Heart right ventricle (tissue), 16 donors: ENCODE data around the gene ABLIM1. TPM values are rescaled to one million over a fixed set of nuclear protein-coding genes. Genes with fewer than 3 reads are reported as not detected.

Experiments
- ATAC-seq, 8 donors: fragments of 200-7000 bp; cut with Tn5 transposase; one replicate each; pipeline ENCODE4 v1.9.1; 2020; ENCODE audit warnings: mild to moderate bottlenecking in 8 of 8, moderate library complexity in 8 of 8, moderate number of reproducible peaks in 1 of 8
- DNase-seq, 2 donors: peaks; one replicate each; pipeline ENCODE4 v3.0.0-alpha.2; 2020
- H3K27ac ChIP-seq, 10 donors: fragments of 200-600 bp; sonication (generic) in 2 of 10; one replicate each; pipeline versions ENCODE4 v1.5.0 to v1.8.0; 2020 to 2022; ENCODE audit warnings: mild to moderate bottlenecking in 3 of 10
- H3K27me3 ChIP-seq, 7 donors: fragments of 200-600 bp; one replicate each; pipeline ENCODE4 v1.8.0; 2021 to 2022; ENCODE audit warnings: mild to moderate bottlenecking in 2 of 7
- H3K36me3 ChIP-seq, 9 donors: fragments of 200-600 bp; sonication (generic) in 1 of 9; one replicate each; pipeline versions ENCODE4 v1.5.0 to v1.8.0; 2020 to 2022; ENCODE audit warnings: mild to moderate bottlenecking in 2 of 9
- H3K4me1 ChIP-seq, 9 donors: fragments of 200-600 bp; sonication (generic) in 1 of 9; one replicate each; pipeline versions ENCODE4 v1.5.0 to v1.8.0; 2020 to 2022; ENCODE audit warnings: mild to moderate bottlenecking in 4 of 9
- H3K4me3 ChIP-seq, 10 donors: fragments of 200-600 bp; sonication (generic) in 2 of 10; one replicate each; pipeline versions ENCODE4 v1.5.0 to v1.8.0; 2020 to 2022; ENCODE audit warnings: mild to moderate bottlenecking in 7 of 10, moderate library complexity in 2 of 10
- H3K9me3 ChIP-seq, 11 donors: fragments of 200-600 bp in 10 of 11; sonication (generic) in 2 of 11; one replicate each; pipeline versions ENCODE4 v1.5.0 to v1.8.0; 2013 to 2022; ENCODE audit warnings: mild to moderate bottlenecking in 2 of 11, control low read depth in 1 of 11, moderate library complexity in 1 of 11
- CTCF ChIP-seq, 9 donors: fragments of 200-600 bp; sonication (generic) in 2 of 9; IDR thresholded peaks; one replicate each; pipeline versions ENCODE4 v1.5.0 to v1.8.0; 2021 to 2022; ENCODE audit warnings: antibody characterized with exemption in 9 of 9, mild to moderate bottlenecking in 5 of 9, moderate library complexity in 1 of 9
- WGBS, 2 donors: extraction: QIAGEN DNeasy Blood & Tissue Kit; methylation state at CpG; one replicate each; pipeline ENCODE4 v1.1.7; 2013; ENCODE audit warnings: inconsistent platforms in 1 of 2; 5-methylcytosine and 5-hydroxymethylcytosine counted together
- intact Hi-C, 10 donors: fragments of 100-400 bp; cut with DNase I; formaldehyde crosslinking; loops; one replicate each; pipeline versions ENCODE4 v1.11.1 to v1.14.2; 2022
- polyA plus RNA-seq, 2 donors: library from polyadenylated mRNA; stranded (reverse); fragments of 200-250 nt; gene quantifications; one replicate each; pipeline ENCODE4 v1.2.3, GENCODE V29; 2013
- total RNA-seq, 10 donors: library from RNA; stranded (reverse); fragmentation: NEBNext Ultra II Directional in 3 of 10; extraction: Animal tissue kit (Norgen Biotek cat#: 25700) in 3 of 10; gene quantifications; one replicate each; pipeline versions ENCODE4 v1.2.1 to v1.2.4, GENCODE V29; 2021 to 2023
- donor health status: Arrhythmogenic right ventricular cardiomyopathy.
- donor health status: ischemic (EF 13 %, LVEDD 7.1; RV severe dilation, severe dysfunction).
- donor health status: healthy with polysubstance abuse.
- donor health status: DM: no; HTN: yes; CAD: no.
- donor health status: DM: no; HTN: no; CAD: no.
- donor health status: ischemic (EF 25% LVEDD 6.9; RV normal size, moderate dysfunction).
- donor health status: ischemic (EF 25% LVEDD 5.7; RV mildly dilated, moderate dysfunction).
- donor health status: healthy.
- donor health status: DM: yes; HTN: yes; CAD: no.
- donor health status: Ischemic cardiomyopathy.
- donor health status: ischemic (EF 35%, LVEDD 5.7; RV mildly dilated, moderate dysfunction).
- donor health status: nonischemic (EF 11% LVEDD 7.7; RV severe dilation, severe dysfunction).
- donor health status: DM: yes; HTN: yes; CAD: no.
- donor health status: PGD.
- donor health status: ischemic (EF 29% LVEDD 5.4; RV normal size, mild dysfunction).
- donor health status: nonischemic (EF 23%, LVEDD 6.1; RV moderate dilation, normal function).

The ABLIM1 gene
- total and polyA plus RNA-seq, 12 donors, result 119 to 816 (median 600) TPM

DNA sequence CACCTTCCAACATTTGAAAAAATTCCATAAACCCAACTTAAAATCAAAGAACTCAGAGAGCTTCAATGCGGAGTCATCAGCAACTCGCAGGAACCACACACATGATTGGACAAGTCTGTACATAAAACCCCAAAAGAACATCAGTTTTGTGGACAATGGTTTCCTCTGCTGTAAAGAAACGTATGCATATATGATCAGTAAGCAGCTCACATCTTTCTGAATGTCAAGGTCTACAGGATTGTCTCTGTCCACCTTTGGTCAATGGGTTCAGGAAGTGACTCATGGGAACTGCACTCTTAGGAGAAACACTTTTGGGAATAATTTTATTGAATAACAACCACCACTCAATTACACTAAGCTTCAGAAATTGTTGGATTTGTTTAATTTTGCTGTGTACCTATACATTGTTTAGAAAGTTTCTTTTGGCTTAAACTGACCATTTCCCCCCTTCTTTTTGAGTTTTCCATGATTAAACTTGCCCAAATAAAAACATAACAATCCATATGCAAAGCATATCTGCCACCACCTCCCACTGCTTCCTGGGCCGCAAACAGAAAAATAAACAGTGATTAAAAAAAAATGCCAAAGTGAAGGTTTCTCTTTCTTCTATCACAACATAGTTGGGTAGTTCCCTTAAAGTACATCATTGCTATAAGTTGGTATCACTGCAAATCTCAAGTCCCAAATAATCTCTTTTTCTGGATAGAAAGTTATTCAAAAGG lies 226.5 kb downstream of the ABLIM1 start:
- intact Hi-C loops, result loop anchor here in 2 of 10 donors (10.0 kb wide), 1 partner anchor 127 kb away; no protein-coding TSS in a partner anchor

DNA sequence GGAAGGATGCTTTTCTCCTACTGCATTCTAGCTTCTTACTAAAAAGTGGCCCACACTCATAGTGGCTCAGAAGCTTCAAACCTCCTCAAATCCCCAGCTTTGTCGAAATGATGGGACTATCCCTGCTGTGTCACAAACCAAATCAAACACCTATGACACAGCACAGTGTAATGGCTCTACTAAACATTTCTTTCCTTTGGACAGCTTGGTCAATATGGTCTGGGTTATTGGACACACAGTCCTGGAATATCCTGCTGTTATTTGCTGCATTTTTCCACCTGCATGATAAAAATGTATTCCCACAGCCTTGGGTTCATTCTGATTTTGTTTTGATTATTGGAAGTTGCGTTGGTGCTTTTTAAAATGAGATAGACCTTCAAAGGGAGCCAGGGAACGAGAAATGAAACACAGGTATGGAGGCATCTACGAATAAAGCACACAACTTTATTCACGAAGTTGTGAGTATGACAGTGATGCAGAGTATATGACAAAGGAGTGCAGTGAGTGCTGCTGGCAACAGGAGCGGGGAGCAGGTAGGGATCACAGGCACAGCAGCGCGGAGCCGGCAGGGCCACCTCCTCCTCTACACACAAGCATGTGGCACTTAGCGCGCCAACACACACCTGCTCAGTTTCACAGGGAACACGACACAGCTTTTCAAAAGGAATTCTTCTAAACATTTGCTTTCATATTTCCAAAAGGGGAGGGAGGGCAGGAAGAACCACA lies 227.2 kb downstream of the ABLIM1 start:
- H3K4me3 ChIP-seq, result no peak overlapping the region
- DNase-seq (no peak), ATAC-seq (no peak)
- H3K36me3 ChIP-seq, result peaks cover 0 to 60% (median 28%) of the 10 kb centered on the region in 9 donors
- 92 to 94% methylated on average over 12 of the region's 12 CpGs for WGBS, 2 donors
- H3K27ac ChIP-seq, result no peak overlapping the region
- TF ChIP-seq CTCF (IDR thresholded peaks at IDR 0.05), result no peak
- peaks cover 3 to 26% (median 20%) of the 10 kb centered on the region in 9 donors for H3K4me1 ChIP-seq
- no peaks in the 10 kb centered on the region for H3K9me3 ChIP-seq
- intact Hi-C loops, result loop anchor here in 2 of 10 donors (10.0 kb wide), 1 partner anchor 126 kb away; no protein-coding TSS in a partner anchor
- no peaks in the 10 kb centered on the region for H3K27me3 ChIP-seq

More for the DNA sequence above, 226.5 kb downstream of the ABLIM1 start:
- H3K27ac ChIP-seq, result peak overlapping the region in 1 of 10 donors; percentile 15
- no peaks in the 10 kb centered on the region for H3K9me3 ChIP-seq
- no peak for DNase-seq
- H3K4me3 ChIP-seq, result no peak overlapping the region
- peaks cover 0 to 67% (median 36%) of the 10 kb centered on the region in 9 donors for H3K36me3 ChIP-seq
- H3K4me1 ChIP-seq, result peaks cover 3 to 19% (median 13%) of the 10 kb centered on the region in 9 donors
- H3K27me3 ChIP-seq, result no peaks in the 10 kb centered on the region
- TF ChIP-seq CTCF (IDR thresholded peaks at IDR 0.05), result no peak
- WGBS, 2 donors, result 90 to 94% methylated on average over 4 of the region's 4 CpGs
- no peak for ATAC-seq

DNA sequence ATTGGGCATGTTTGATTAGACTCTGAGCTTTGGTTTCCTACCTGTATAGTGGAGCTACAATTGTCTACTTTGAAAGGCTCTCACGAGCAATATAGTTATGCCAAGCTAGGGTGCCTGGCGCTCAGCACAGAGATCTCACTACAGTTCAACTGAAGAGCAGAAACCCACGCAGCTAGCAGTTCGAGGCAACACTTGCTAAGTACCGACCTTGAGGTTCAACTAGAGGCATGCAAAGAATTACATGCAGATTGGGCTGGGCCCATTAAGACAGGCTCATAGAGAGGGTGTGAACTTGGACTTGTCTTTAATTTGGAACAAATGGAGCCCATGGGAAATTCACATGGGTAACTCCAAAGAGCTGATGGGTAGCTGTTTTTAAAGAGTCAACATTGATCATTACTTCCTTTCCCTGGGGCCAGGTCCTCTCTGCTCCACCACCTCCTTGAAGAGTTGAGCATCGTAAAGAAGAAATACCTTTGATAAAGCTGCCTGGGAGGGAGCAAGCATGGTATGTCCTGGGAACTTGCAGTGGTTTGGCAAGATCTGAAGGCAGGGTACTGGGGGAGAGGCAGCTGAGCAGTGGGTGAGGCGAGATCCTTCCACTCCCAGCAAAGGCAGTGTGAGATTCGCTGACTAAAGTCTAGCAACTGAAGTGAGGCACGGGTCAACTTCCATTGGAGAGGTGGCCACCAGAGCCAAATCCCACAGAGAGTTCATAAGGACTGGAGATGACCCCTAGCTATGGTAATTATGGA lies 228.3 kb downstream of the ABLIM1 start:
- peaks cover 0 to 49% (median 17%) of the 10 kb centered on the region in 9 donors for H3K36me3 ChIP-seq
- no peaks in the 10 kb centered on the region for H3K9me3 ChIP-seq
- no peaks in the 10 kb centered on the region for H3K27me3 ChIP-seq
- no peak overlapping the region for H3K4me3 ChIP-seq
- DNase-seq (no peak), ATAC-seq (no peak)
- peak overlapping the region in 1 of 10 donors; percentile 15 for H3K27ac ChIP-seq
- no peak for TF ChIP-seq CTCF (IDR thresholded peaks at IDR 0.05)
- intact Hi-C loops, result loop anchor here in 3 of 10 donors (5.0 to 10.0 kb wide), 2 partner anchors 125 to 127 kb away; no protein-coding TSS in a partner anchor
- H3K4me1 ChIP-seq, result peaks cover 3 to 29% (median 20%) of the 10 kb centered on the region in 9 donors
- WGBS, 2 donors, result 75 to 84% methylated on average over 9 of the region's 9 CpGs
